HG03432 (cell line): Measurements from ENCODE around the gene TRIO.

Source experiments
- ATAC-seq: cut with Tn5 transposase; IDR thresholded peaks from one replicate; pipeline ENCODE4 v1.9.1; 2021; ENCODE audit warnings: mild to moderate bottlenecking, moderate library complexity; ENCODE audit not compliant: unreplicated experiment

TRIO gene

GRCh38 chr5:14492331-14492964 lies 349.3 kb downstream of the TRIO start:
- no peak for ATAC-seq

- no peak for ATAC-seq
These were observed 352.2 kb downstream of the TRIO start for GRCh38 chr5:14495301-14495700.

GRCh38 chr5:14497311-14497710 lies 354.2 kb downstream of the TRIO start:
- ATAC-seq = no peak

- ATAC-seq = no peak
These were observed 358.5 kb downstream of the TRIO start for GRCh38 chr5:14501353-14502293.

GRCh38 chr5:14502294-14502690 lies 359.1 kb downstream of the TRIO start:
- no peak for ATAC-seq

GRCh38 chr5:14503017-14503680 lies 360.0 kb downstream of the TRIO start:
- ATAC-seq = no peak

GRCh38 chr5:14503681-14504331 lies 360.7 kb downstream of the TRIO start:
- no peak for ATAC-seq

- no peak for ATAC-seq
These were observed 361.2 kb downstream of the TRIO start for GRCh38 chr5:14504332-14504727.

GRCh38 chr5:14504816-14505215 lies 361.7 kb downstream of the TRIO start:
- no peak for ATAC-seq

- no peak for ATAC-seq
These were observed 362.4 kb downstream of the TRIO start for GRCh38 chr5:14505310-14506139.

GRCh38 chr5:14506140-14506538 lies 363.0 kb downstream of the TRIO start:
- ATAC-seq = no peak

- ATAC-seq = no peak
These were observed 363.5 kb downstream of the TRIO start for GRCh38 chr5:14506661-14507060.

GRCh38 chr5:14507156-14507941 lies 364.2 kb downstream of the TRIO start:
- no peak for ATAC-seq

GRCh38 chr5:14508046-14508445 lies 364.9 kb downstream of the TRIO start:
- no peak for ATAC-seq

GRCh38 chr5:14509556-14509955 lies 366.4 kb downstream of the TRIO start:
- no peak for ATAC-seq

GRCh38 chr5:14510156-14510734 lies 367.1 kb downstream of the TRIO start:
- no peak for ATAC-seq

- no peak for ATAC-seq
These were observed 367.7 kb downstream of the TRIO start for GRCh38 chr5:14510880-14511279.

- ATAC-seq = no peak
These were observed 369.4 kb downstream of the TRIO start for GRCh38 chr5:14512574-14512973.

GRCh38 chr5:14513266-14513665 lies 370.1 kb downstream of the TRIO start:
- no peak for ATAC-seq
